ENCODE measurements around the gene RHBDF2. TPM values are rescaled to one million over a fixed set of nuclear protein-coding genes. Genes with fewer than 3 reads are reported as not detected.

RHBDF2 gene
- 14.5 and 17.5 TPM in 2 replicates for total RNA-seq
- long read RNA-seq, result 0 reads

- no peaks in the 10 kb centered on the region for H3K9me3 Mint-ChIP-seq (ENCODE audit: unreplicated experiment)
- H3K4me3 Mint-ChIP-seq (ENCODE audit: unreplicated experiment), result peak within 1 kb of the TSS; percentile 81
- peak within 1 kb of the TSS; percentile 89 for H3K27ac Mint-ChIP-seq (ENCODE audit: unreplicated experiment)
- no peaks in the 10 kb centered on the region for H3K27me3 Mint-ChIP-seq (ENCODE audit: unreplicated experiment)
- TF ChIP-seq CTCF (IDR thresholded peaks at IDR 0.05), result no peak
- no peaks in the 10 kb centered on the region for H3K36me3 Mint-ChIP-seq (ENCODE audit: unreplicated experiment)
- DNase-seq (ENCODE audit: extremely low spot score, unreplicated experiment), result peak; percentile 94
- peaks cover 51% of the 10 kb centered on the region for H3K4me1 Mint-ChIP-seq (ENCODE audit: unreplicated experiment)
Measured at GRCh38 chr17:76501018-76501826, at the start of gene RHBDF2. Gene RHBDF2 (minus strand): TSS chr17:76501423. CDS start chr17:76481524, 19,899 bp downstream.

GRCh38 chr17:76549539-76549938 lies 48.3 kb upstream of the RHBDF2 start:
- Mint-ChIP-seq H3K4me1 (ENCODE audit: unreplicated experiment) (peaks cover 12% of the 10 kb centered on the region), H3K27me3 (ENCODE audit: unreplicated experiment) (no peaks in the 10 kb centered on the region), H3K36me3 (ENCODE audit: unreplicated experiment) (peaks cover 3% of the 10 kb centered on the region), H3K4me3 (ENCODE audit: unreplicated experiment) (no peak overlapping the region), H3K27ac (ENCODE audit: unreplicated experiment) (no peak overlapping the region), H3K9me3 (ENCODE audit: unreplicated experiment) (no peaks in the 10 kb centered on the region)
- no peak for TF ChIP-seq CTCF (IDR thresholded peaks at IDR 0.05)
- DNase-seq (ENCODE audit: extremely low spot score, unreplicated experiment), result no peak

GRCh38 chr17:76549215-76549518 lies 47.9 kb upstream of the RHBDF2 start:
- Mint-ChIP-seq H3K27me3 (ENCODE audit: unreplicated experiment) (no peaks in the 10 kb centered on the region), H3K27ac (ENCODE audit: unreplicated experiment) (no peak overlapping the region), H3K4me3 (ENCODE audit: unreplicated experiment) (no peak overlapping the region), H3K9me3 (ENCODE audit: unreplicated experiment) (no peaks in the 10 kb centered on the region), H3K36me3 (ENCODE audit: unreplicated experiment) (peaks cover 3% of the 10 kb centered on the region), H3K4me1 (ENCODE audit: unreplicated experiment) (peaks cover 16% of the 10 kb centered on the region)
- DNase-seq (ENCODE audit: extremely low spot score, unreplicated experiment), result no peak
- TF ChIP-seq CTCF (IDR thresholded peaks at IDR 0.05), result no peak

GRCh38 chr17:76548378-76549214 lies 47.4 kb upstream of the RHBDF2 start:
- H3K4me3 Mint-ChIP-seq (ENCODE audit: unreplicated experiment), result no peak overlapping the region
- no peaks in the 10 kb centered on the region for H3K27me3 Mint-ChIP-seq (ENCODE audit: unreplicated experiment)
- H3K9me3 Mint-ChIP-seq (ENCODE audit: unreplicated experiment), result no peaks in the 10 kb centered on the region
- peaks cover 3% of the 10 kb centered on the region for H3K36me3 Mint-ChIP-seq (ENCODE audit: unreplicated experiment)
- no peak for DNase-seq (ENCODE audit: extremely low spot score, unreplicated experiment)
- H3K4me1 Mint-ChIP-seq (ENCODE audit: unreplicated experiment), result peaks cover 22% of the 10 kb centered on the region
- no peak overlapping the region for H3K27ac Mint-ChIP-seq (ENCODE audit: unreplicated experiment)
- TF ChIP-seq CTCF (IDR thresholded peaks at IDR 0.05), result no peak

- no peaks in the 10 kb centered on the region for H3K27me3 Mint-ChIP-seq (ENCODE audit: unreplicated experiment)
- H3K4me1 Mint-ChIP-seq (ENCODE audit: unreplicated experiment), result peaks cover 22% of the 10 kb centered on the region
- no peak for DNase-seq (ENCODE audit: extremely low spot score, unreplicated experiment)
- H3K9me3 Mint-ChIP-seq (ENCODE audit: unreplicated experiment), result no peaks in the 10 kb centered on the region
- no peak overlapping the region for H3K4me3 Mint-ChIP-seq (ENCODE audit: unreplicated experiment)
- no peak for TF ChIP-seq CTCF (IDR thresholded peaks at IDR 0.05)
- H3K27ac Mint-ChIP-seq (ENCODE audit: unreplicated experiment), result no peak overlapping the region
- H3K36me3 Mint-ChIP-seq (ENCODE audit: unreplicated experiment), result peaks cover 3% of the 10 kb centered on the region
Measured at GRCh38 chr17:76547642-76548202, 46.5 kb upstream of the RHBDF2 start.
